Mesendoderm (in vitro differentiated cells): ENCODE results near the gene EPG5.
"Not testable (repeated sequence)": the region's sequence is repeated elsewhere in the genome, so short reads cannot be mapped to it uniquely, and the experiment has no call there.

Experiments
- DNase-seq: peaks from one replicate; pipeline ENCODE4 v3.0.0; 2013
- H2AK5ac ChIP-seq: 2 replicates; pipeline ENCODE4 v1.6.1; 2013; ENCODE audit warnings: low read length, inconsistent platforms
- H2BK120ac ChIP-seq: 2 replicates; pipeline ENCODE4 v1.6.1; 2013; ENCODE audit warnings: low read depth, mild to moderate bottlenecking, low read length, moderate library complexity, mixed read lengths
- H2BK15ac ChIP-seq: replicated peaks from 2 replicates; pipeline ENCODE4 v1.6.1; 2013; ENCODE audit warnings: low read depth, mild to moderate bottlenecking, moderate library complexity
- H2BK5ac ChIP-seq: 2 replicates; pipeline ENCODE4 v1.6.1; 2013; ENCODE audit warnings: low read length, inconsistent platforms
- H3K18ac ChIP-seq: 2 replicates; pipeline ENCODE4 v1.6.1; 2013; ENCODE audit warnings: mild to moderate bottlenecking, low read length, mixed read lengths
- H3K23ac ChIP-seq: one replicate; pipeline ENCODE4 v1.6.1; 2013; ENCODE audit warnings: low read length
- H3K27ac ChIP-seq: 2 replicates; pipeline ENCODE4 v1.5.1; 2013; ENCODE audit warnings: low read depth, mild to moderate bottlenecking, inconsistent platforms, low read length, moderate library complexity
- H3K27me3 ChIP-seq: 2 replicates; pipeline ENCODE4 v1.6.1; 2013; ENCODE audit warnings: low read length, control low read depth, mild to moderate bottlenecking, inconsistent platforms; ENCODE audit not compliant: insufficient read depth, poor library complexity
- H3K36me3 ChIP-seq: 2 replicates; pipeline ENCODE4 v1.6.1; 2013; ENCODE audit warnings: low read length, inconsistent platforms; ENCODE audit not compliant: control insufficient read depth, insufficient read depth
- H3K4ac ChIP-seq: one replicate; pipeline ENCODE4 v1.6.1; 2013; ENCODE audit warnings: low read depth, mild to moderate bottlenecking, low read length, moderate library complexity
- H3K4me1 ChIP-seq: 2 replicates; pipeline ENCODE4 v1.6.1; 2013; ENCODE audit warnings: low read depth, low read length, inconsistent platforms; ENCODE audit not compliant: control insufficient read depth
- H3K4me2 ChIP-seq: 2 replicates; pipeline ENCODE4 v1.6.1; 2013; ENCODE audit warnings: low read length
- H3K4me3 ChIP-seq: 2 replicates; pipeline ENCODE4 v1.5.1; 2013; ENCODE audit warnings: mild to moderate bottlenecking, low read length
- H3K56ac ChIP-seq: one replicate; pipeline ENCODE4 v1.6.1; 2013; ENCODE audit warnings: low read length
- H3K79me1 ChIP-seq: 2 replicates; pipeline ENCODE4 v1.6.1; 2013; ENCODE audit warnings: low read length, inconsistent platforms
- H3K79me2 ChIP-seq: 2 replicates; pipeline ENCODE4 v1.6.1; 2013; ENCODE audit warnings: mild to moderate bottlenecking, low read length; ENCODE audit not compliant: control insufficient read depth, insufficient read depth
- H3K9ac ChIP-seq: 2 replicates; pipeline ENCODE4 v1.6.1; 2013; ENCODE audit warnings: low read length, inconsistent platforms
- H4K5ac ChIP-seq: one replicate; pipeline ENCODE4 v1.6.1; 2013; ENCODE audit warnings: low read length
- H4K8ac ChIP-seq: one replicate; pipeline ENCODE4 v1.6.1; 2013; ENCODE audit warnings: low read depth, mild to moderate bottlenecking, control low read depth, low read length, moderate library complexity
- WGBS: extraction: QIAGEN DNeasy Blood & Tissue Kit; methylation state at CpG from one replicate; pipeline ENCODE4 v1.1.7; 2013; ENCODE audit warnings: low lambda C conversion rate, missing lambda C conversion rate; ENCODE audit not compliant: insufficient coverage; ENCODE audit errors: extremely low coverage; 5-methylcytosine and 5-hydroxymethylcytosine counted together

EPG5 gene

DNA sequence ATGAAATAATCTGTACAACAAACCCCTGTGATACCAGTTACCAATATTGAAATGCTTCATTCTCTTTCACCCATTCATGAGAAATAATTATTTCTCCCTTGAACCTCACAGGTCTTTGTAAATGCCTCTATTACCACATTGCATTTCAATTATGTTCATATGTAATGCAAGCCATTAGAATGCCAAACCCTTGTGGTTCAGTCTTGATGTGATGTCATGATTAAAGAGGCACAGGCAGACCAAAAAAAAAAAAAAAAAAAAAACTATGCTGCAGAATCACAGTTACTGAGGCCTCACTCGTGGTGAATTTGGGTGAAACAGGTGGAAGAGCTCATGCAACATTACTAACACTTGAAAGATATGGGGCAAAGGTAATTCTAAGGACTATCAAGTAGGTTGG, 9.4 kb upstream of the EPG5 start:
- no peak overlapping the region for H3K4ac ChIP-seq
- no peak overlapping the region for H3K4me3 ChIP-seq
- no CpG with 5 or more reads among the region's 1 CpG for WGBS
- H2BK15ac ChIP-seq = no peak overlapping the region
- no peaks in the 10 kb centered on the region for H3K36me3 ChIP-seq
- no peak overlapping the region for H2AK5ac ChIP-seq
- no peaks in the 10 kb centered on the region for H3K4me1 ChIP-seq
- H3K27ac ChIP-seq = no peak overlapping the region
- no peak overlapping the region for H2BK5ac ChIP-seq
- H3K4me2 ChIP-seq = no peak overlapping the region
- H3K79me2 ChIP-seq = no peaks in the 10 kb centered on the region
- no peak overlapping the region for H3K56ac ChIP-seq
- H3K79me1 ChIP-seq = no peaks in the 10 kb centered on the region
- H2BK120ac ChIP-seq = no peak overlapping the region
- no peak overlapping the region for H3K23ac ChIP-seq
- H3K9ac ChIP-seq = no peak overlapping the region
- H4K5ac ChIP-seq = no peak overlapping the region
- no peak overlapping the region for H4K8ac ChIP-seq
- DNase-seq = no peak
- no peaks in the 10 kb centered on the region for H3K27me3 ChIP-seq
- no peak overlapping the region for H3K18ac ChIP-seq

DNA sequence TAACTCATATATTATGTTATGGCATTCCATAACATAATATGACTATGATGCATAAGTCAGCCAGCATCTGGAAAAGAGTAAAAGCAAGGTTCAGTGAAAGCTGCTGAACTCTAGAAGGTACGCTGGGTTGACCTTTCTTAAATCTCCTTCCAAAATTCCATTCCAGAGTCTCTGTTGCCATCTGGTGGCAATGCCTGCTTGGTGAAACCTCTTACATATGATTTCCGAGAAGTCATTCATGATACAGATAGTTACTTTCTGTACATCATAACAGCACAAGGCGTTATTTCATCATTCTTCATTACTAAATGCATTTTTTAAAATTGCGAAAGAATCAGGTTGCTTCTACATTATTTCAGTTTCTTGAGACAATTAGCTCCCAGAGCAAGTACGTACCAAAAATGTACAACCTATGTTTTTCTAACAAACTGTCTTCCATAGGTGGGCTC, 7.0 kb upstream of the EPG5 start:
- H2BK5ac ChIP-seq = no peak overlapping the region
- no peak overlapping the region for H3K9ac ChIP-seq
- H2BK15ac ChIP-seq = no peak overlapping the region
- no peak overlapping the region for H4K5ac ChIP-seq
- H3K4me3 ChIP-seq = no peak overlapping the region
- H3K79me2 ChIP-seq = no peaks in the 10 kb centered on the region
- H3K27ac ChIP-seq = no peak overlapping the region
- no peaks in the 10 kb centered on the region for H3K79me1 ChIP-seq
- no CpG with 5 or more reads among the region's 5 CpGs for WGBS
- no peak overlapping the region for H3K4ac ChIP-seq
- no peak overlapping the region for H2BK120ac ChIP-seq
- no peak overlapping the region for H3K18ac ChIP-seq
- no peak overlapping the region for H3K4me2 ChIP-seq
- no peaks in the 10 kb centered on the region for H3K27me3 ChIP-seq
- no peak overlapping the region for H4K8ac ChIP-seq
- DNase-seq = peak; percentile 70
- H3K36me3 ChIP-seq = no peaks in the 10 kb centered on the region
- H3K4me1 ChIP-seq = no peaks in the 10 kb centered on the region
- no peak overlapping the region for H3K23ac ChIP-seq
- H3K56ac ChIP-seq = no peak overlapping the region
- no peak overlapping the region for H2AK5ac ChIP-seq

DNA sequence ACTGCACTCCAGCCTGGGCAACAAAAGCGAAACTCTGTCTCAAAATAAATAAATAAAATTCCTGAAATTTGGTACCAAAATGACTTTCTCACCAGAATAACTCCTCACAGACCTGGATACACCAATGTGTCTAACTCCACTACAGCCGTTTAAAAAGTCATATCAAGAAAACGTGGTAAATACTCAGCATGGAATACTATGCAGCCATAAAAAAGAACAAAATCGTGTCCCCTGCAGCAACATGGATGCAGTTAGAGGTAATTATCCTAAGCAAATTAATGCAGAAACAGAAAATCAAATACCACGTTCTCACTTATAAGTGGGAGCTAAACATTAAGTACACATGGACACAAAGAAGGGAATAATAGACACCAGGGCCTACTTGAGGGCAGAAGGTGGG, 2.2 kb downstream of the EPG5 start:
- H2BK15ac ChIP-seq, H3K23ac ChIP-seq, H2BK120ac ChIP-seq, H3K4ac ChIP-seq, H4K5ac ChIP-seq, H3K56ac ChIP-seq, DNase-seq, H2AK5ac ChIP-seq, H3K27me3 ChIP-seq, H3K4me1 ChIP-seq, H3K36me3 ChIP-seq, H3K27ac ChIP-seq, H4K8ac ChIP-seq, H3K79me2 ChIP-seq, H2BK5ac ChIP-seq, H3K4me2 ChIP-seq, H3K18ac ChIP-seq, H3K79me1 ChIP-seq, H3K4me3 ChIP-seq, H3K9ac ChIP-seq: not testable (repeated sequence)
- no CpG with 5 or more reads among the region's 5 CpGs for WGBS

DNA sequence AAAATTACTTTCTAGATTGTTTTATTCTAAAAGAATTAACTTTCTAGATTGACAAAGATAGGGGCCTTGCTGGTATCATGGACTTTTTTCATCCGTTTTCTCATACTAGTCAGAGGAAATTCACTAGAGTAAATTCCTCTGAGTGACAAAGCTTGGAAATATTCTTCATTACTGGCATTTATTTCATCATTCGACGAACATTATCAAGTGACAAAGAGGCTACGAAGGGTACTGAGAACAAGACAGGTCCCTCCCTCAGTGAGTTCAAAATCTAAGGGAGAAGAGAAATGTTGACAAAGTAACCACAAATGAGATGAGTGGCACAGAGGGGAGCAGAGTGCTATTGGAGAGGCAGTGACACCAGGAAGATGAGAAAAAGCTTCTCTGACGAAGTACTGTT, 4.3 kb downstream of the EPG5 start:
- H3K56ac ChIP-seq = no peak overlapping the region
- H3K27ac ChIP-seq = no peak overlapping the region
- H2BK120ac ChIP-seq = no peak overlapping the region
- no peak overlapping the region for H3K4me3 ChIP-seq
- H3K23ac ChIP-seq = no peak overlapping the region
- no peak overlapping the region for H2AK5ac ChIP-seq
- H3K36me3 ChIP-seq = no peaks in the 10 kb centered on the region
- H3K18ac ChIP-seq = no peak overlapping the region
- H4K5ac ChIP-seq = no peak overlapping the region
- H3K79me2 ChIP-seq = peaks cover 2% of the 10 kb centered on the region
- H2BK5ac ChIP-seq = no peak overlapping the region
- DNase-seq = no peak
- no CpG with 5 or more reads among the region's 5 CpGs for WGBS
- H3K4ac ChIP-seq = no peak overlapping the region
- no peak overlapping the region for H3K9ac ChIP-seq
- H4K8ac ChIP-seq = no peak overlapping the region
- H2BK15ac ChIP-seq = no peak overlapping the region
- peaks cover 8% of the 10 kb centered on the region for H3K79me1 ChIP-seq
- H3K27me3 ChIP-seq = no peaks in the 10 kb centered on the region
- no peak overlapping the region for H3K4me2 ChIP-seq
- no peaks in the 10 kb centered on the region for H3K4me1 ChIP-seq

DNA sequence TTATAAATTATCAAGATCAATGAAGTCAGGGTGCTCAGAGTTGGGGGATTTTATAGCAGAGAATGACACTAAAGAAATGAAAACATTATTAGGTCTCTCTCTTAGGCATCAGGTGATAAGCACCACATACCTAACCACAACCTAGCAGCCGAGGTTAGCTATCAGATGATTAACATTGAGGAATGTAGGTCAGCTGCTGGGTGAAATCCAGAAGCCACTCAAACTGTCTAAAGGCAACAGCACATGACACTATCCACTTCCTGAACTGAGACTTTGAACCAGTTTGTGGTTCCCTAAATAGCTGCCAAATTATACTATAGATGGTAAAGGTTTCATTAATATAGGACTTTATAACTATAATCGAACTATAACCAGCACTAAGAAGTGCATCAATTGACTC, 4.7 kb downstream of the EPG5 start:
- DNase-seq = peak; percentile 24
- no peak overlapping the region for H2BK120ac ChIP-seq
- H3K9ac ChIP-seq = no peak overlapping the region
- peaks cover 3% of the 10 kb centered on the region for H3K79me2 ChIP-seq
- no peaks in the 10 kb centered on the region for H3K27me3 ChIP-seq
- H2BK5ac ChIP-seq = no peak overlapping the region
- no peak overlapping the region for H3K23ac ChIP-seq
- no peak overlapping the region for H2BK15ac ChIP-seq
- no CpG with 5 or more reads among the region's 2 CpGs for WGBS
- H4K5ac ChIP-seq = no peak overlapping the region
- H4K8ac ChIP-seq = no peak overlapping the region
- no peak overlapping the region for H3K4me3 ChIP-seq
- no peak overlapping the region for H2AK5ac ChIP-seq
- H3K79me1 ChIP-seq = peaks cover 8% of the 10 kb centered on the region
- H3K27ac ChIP-seq = no peak overlapping the region
- no peak overlapping the region for H3K4ac ChIP-seq
- no peak overlapping the region for H3K4me2 ChIP-seq
- no peaks in the 10 kb centered on the region for H3K36me3 ChIP-seq
- no peak overlapping the region for H3K56ac ChIP-seq
- H3K4me1 ChIP-seq = no peaks in the 10 kb centered on the region
- H3K18ac ChIP-seq = no peak overlapping the region

- H3K4me3 ChIP-seq, H3K79me2 ChIP-seq, H4K5ac ChIP-seq, H4K8ac ChIP-seq, DNase-seq, H3K4ac ChIP-seq, H2AK5ac ChIP-seq, H3K27ac ChIP-seq, H3K36me3 ChIP-seq, H3K4me1 ChIP-seq, H3K4me2 ChIP-seq, H2BK5ac ChIP-seq, H3K23ac ChIP-seq, H3K18ac ChIP-seq, H3K27me3 ChIP-seq, H3K56ac ChIP-seq, H2BK15ac ChIP-seq, H3K9ac ChIP-seq, H3K79me1 ChIP-seq, H2BK120ac ChIP-seq: not testable (repeated sequence)
- WGBS = no CpG with 5 or more reads among the region's 7 CpGs
Observed at GRCh38 chr18:45959484-45959883, 7.6 kb downstream of the EPG5 start.
